Measurements from ENCODE around the gene RASA4.
"Not testable (repeated sequence)": the region's sequence is repeated elsewhere in the genome, so short reads cannot be mapped to it uniquely, and the experiment has no call there.

- not testable (repeated sequence) for TF ChIP-seq EP300 (IDR thresholded peaks at IDR 0.05; ENCODE audit: borderline replicate concordance in 1 of 2, low read depth in 1 of 2, low read length in 1 of 2); JUND (IDR thresholded peaks at IDR 0.05); CTCF (IDR thresholded peaks at IDR 0.05); POLR2AphosphoS5 (IDR thresholded peaks at IDR 0.05; ENCODE audit: low read depth, low read length); RCOR1 (IDR thresholded peaks at IDR 0.05; ENCODE audit: low read length); MAX (IDR thresholded peaks at IDR 0.05; ENCODE audit: low read depth); ZBTB33 (IDR thresholded peaks at IDR 0.05; ENCODE audit: borderline replicate concordance, low read depth); EZH2phosphoT487 (IDR thresholded peaks at IDR 0.05; ENCODE audit: borderline replicate concordance, low read depth); NFIC (IDR thresholded peaks at IDR 0.05; ENCODE audit: borderline replicate concordance)
Observed at GRCh38 chr7:102616507-102617125, at the start of gene RASA4.
